Ectodermal cell (in vitro differentiated cells): ENCODE data around the gene CCDC88C.

Experiments used
- H3K27ac ChIP-seq: 2 replicates; pipeline ENCODE4 v1.7.0; 2013; ENCODE audit warnings: mild to moderate bottlenecking, low read depth, low read length; ENCODE audit not compliant: insufficient read depth, poor library complexity, severe bottlenecking
- H3K27me3 ChIP-seq: 2 replicates; pipeline ENCODE4 v1.7.0; 2013; ENCODE audit warnings: mild to moderate bottlenecking, low read length; ENCODE audit not compliant: insufficient read depth, control insufficient read depth, poor library complexity, severe bottlenecking
- H3K36me3 ChIP-seq: one replicate; pipeline ENCODE4 v1.7.0; 2013; ENCODE audit warnings: low read length; ENCODE audit not compliant: control insufficient read depth, insufficient read depth
- H3K4me1 ChIP-seq: one replicate; pipeline ENCODE4 v1.7.0; 2013; ENCODE audit warnings: low read length; ENCODE audit not compliant: control insufficient read depth, insufficient read depth
- H3K4me3 ChIP-seq: 2 replicates; pipeline ENCODE4 v1.7.0; 2013; ENCODE audit warnings: low read depth, low read length, control low read depth; ENCODE audit not compliant: insufficient read depth
- H3K9me3 ChIP-seq: 2 replicates; pipeline ENCODE4 v1.7.0; 2013; ENCODE audit warnings: mild to moderate bottlenecking, low read length, moderate library complexity; ENCODE audit not compliant: control insufficient read depth
- WGBS, 2 experiments: methylation state at CpG; one replicate each; pipeline ENCODE4 v1.1.7; 2013; ENCODE audit warnings: missing lambda C conversion rate in 2 of 2; 5-methylcytosine and 5-hydroxymethylcytosine counted together

CCDC88C gene

DNA sequence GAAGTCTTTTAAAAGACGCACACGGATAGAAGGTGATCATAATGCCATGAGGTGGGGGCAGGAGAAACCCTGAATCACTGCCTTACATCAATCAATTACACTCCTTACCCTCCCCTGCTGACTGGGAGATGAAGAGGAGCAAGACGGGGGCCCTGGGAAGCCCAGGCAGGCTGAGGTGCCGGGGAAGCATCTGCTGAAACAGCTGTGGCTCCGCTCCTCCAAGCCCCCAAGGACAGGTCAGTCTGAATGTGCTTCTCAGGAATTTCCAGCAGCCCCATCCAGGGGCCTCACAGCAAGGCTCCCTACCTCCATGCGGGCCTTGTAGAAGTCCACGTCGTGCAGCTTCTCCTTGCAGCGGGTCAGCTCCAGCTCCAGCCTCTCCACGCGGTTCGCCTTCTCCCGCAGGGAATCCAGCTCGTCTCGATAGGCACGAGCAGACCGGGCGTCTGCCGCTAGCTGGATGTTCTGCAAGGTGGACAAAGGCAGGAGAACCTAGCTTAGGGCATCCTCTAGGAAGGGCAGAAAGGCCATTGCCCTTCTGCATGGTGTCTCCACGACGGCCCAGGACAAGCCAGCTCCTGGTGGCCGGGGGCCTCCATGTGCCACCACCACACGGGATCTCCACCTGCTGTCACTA lies 79.8 kb downstream of the CCDC88C start:
- H3K4me1 ChIP-seq = no peaks in the 10 kb centered on the region
- peaks cover 3% of the 10 kb centered on the region for H3K36me3 ChIP-seq
- no peaks in the 10 kb centered on the region for H3K9me3 ChIP-seq
- H3K27ac ChIP-seq = no peak overlapping the region
- no peak overlapping the region for H3K4me3 ChIP-seq
- 96 to 97% methylated on average over 23 of the region's 23 CpGs for WGBS, 2 experiments
- no peaks in the 10 kb centered on the region for H3K27me3 ChIP-seq

DNA sequence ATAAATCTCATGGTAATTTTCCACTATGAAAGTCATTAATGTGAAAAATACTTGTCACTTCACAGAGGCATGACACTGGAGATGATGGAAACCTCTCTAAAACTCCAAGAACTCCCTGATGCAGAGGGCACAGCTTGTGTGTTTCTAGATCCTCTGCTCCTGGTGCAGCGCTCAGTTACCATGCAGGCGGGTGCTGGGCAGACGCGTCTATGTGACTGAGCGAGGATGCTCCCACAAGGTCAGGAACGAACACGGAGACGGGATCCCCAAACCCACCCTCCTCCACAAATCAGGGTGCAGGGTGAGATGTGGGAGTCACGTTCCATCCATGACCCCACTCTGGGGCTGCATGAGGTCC lies 81.5 kb downstream of the CCDC88C start:
- Histone ChIP-seq H3K36me3 (peaks cover 3% of the 10 kb centered on the region), H3K27ac (no peak overlapping the region), H3K4me3 (no peak overlapping the region), H3K4me1 (no peaks in the 10 kb centered on the region), H3K9me3 (no peaks in the 10 kb centered on the region), H3K27me3 (no peaks in the 10 kb centered on the region)
- 92 to 96% methylated on average over 9 of the region's 9 CpGs for WGBS, 2 experiments

DNA sequence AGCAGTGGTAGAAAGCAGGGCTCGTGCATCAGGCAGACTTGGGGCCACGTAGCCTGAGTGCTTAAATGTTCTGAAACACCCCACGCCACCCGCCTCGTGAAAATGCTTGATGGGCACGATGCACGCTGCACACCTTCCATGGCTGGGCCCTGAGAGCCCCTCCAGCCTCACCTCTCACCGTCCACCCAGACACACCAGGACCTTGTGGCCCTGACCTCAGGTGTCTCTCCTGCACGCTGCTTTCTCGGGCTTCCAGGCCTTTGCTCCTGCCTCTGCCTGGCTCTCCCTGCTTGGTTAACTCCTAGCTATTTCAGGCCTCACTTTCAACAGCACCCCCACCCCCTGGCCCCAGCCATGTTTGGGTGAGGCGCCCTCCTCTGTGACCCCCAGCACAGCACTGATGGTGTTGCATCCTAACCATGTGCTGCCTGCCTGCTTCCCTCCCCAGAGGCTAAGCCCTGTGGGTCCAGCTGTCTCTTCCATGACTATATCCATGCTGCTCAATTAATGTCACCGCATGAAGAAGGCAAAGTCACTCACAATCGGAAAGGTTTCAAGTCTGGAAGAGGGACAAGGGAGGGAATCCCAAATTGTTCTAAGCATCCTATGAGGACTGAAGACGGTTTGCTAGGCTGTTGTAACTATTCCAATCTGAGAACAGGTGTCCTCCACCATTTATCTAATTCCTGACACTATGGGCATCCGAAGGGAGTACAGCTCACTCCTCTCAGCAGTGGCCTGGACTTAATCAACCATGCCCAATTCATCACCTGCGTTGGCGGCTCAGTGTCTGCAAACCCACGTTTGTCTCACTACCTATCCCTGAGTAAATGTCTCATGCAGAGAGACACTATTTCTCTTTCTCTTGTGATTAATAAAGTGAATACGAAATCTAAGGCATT lies 82.2 kb downstream of the CCDC88C start:
- Histone ChIP-seq H3K4me3 (no peak overlapping the region), H3K27me3 (no peaks in the 10 kb centered on the region), H3K9me3 (no peaks in the 10 kb centered on the region), H3K36me3 (peaks cover 3% of the 10 kb centered on the region), H3K27ac (no peak overlapping the region), H3K4me1 (no peaks in the 10 kb centered on the region)
- WGBS, 2 experiments = 91 to 92% methylated on average over 18 to 19 of the region's 19 CpGs

DNA sequence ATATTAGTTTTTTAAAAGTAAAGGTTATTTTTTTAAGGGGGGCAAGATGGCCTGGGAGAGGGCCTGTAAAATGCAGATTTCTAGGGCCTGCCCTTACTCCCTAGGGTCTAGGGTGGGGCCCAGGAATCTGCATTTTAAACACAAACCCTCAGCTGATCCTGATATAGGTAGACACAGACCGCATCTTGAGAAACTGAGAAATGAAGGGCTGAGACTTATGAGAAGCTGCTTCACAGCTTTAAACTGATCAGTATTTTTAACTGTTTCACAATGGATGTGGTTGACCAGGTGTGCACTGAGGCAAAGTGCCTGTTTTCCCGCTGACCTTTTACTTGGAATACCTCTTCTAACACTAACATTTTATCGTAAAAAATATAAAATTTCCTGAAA lies 84.0 kb downstream of the CCDC88C start:
- Histone ChIP-seq H3K36me3 (no peaks in the 10 kb centered on the region), H3K27ac (no peak overlapping the region), H3K27me3 (no peaks in the 10 kb centered on the region), H3K4me1 (no peaks in the 10 kb centered on the region), H3K9me3 (no peaks in the 10 kb centered on the region), H3K4me3 (no peak overlapping the region)
- 97% methylated on average over 3 of the region's 3 CpGs for WGBS, 2 experiments

DNA sequence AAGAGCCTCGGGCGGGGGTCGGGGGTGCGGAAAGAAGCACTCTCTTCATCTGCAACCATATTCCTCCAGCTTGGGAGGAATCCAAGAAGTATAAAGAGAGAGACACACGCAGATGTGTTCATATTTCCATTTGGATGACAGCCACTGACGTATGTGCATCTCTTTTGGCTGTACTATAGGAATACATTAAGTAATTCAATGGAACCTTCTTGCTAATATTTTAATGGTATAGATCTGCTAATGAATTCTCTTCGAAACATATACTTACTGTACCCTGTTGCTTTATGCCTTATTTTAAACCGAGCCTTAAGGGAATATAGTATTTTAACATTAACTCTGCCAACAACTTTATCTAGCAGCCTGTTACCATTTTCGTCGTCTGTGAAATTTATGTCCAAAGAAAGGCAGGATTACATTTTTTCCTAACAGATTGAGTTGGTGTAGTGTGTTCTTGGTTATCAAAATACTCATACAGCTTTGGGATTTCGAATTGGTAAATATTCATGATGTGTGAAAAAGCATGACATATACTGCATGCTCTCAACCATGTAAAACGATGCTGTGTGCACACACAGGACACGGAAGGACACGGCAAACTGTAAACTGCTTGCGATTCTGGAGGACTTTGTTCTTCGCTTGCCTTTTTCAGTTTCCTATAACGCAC lies 84.5 kb downstream of the CCDC88C start:
- Histone ChIP-seq H3K36me3 (no peaks in the 10 kb centered on the region), H3K9me3 (no peaks in the 10 kb centered on the region), H3K27me3 (no peaks in the 10 kb centered on the region), H3K27ac (no peak overlapping the region), H3K4me1 (no peaks in the 10 kb centered on the region), H3K4me3 (no peak overlapping the region)
- WGBS, 2 experiments = 95 to 98% methylated on average over 16 to 17 of the region's 17 CpGs

DNA sequence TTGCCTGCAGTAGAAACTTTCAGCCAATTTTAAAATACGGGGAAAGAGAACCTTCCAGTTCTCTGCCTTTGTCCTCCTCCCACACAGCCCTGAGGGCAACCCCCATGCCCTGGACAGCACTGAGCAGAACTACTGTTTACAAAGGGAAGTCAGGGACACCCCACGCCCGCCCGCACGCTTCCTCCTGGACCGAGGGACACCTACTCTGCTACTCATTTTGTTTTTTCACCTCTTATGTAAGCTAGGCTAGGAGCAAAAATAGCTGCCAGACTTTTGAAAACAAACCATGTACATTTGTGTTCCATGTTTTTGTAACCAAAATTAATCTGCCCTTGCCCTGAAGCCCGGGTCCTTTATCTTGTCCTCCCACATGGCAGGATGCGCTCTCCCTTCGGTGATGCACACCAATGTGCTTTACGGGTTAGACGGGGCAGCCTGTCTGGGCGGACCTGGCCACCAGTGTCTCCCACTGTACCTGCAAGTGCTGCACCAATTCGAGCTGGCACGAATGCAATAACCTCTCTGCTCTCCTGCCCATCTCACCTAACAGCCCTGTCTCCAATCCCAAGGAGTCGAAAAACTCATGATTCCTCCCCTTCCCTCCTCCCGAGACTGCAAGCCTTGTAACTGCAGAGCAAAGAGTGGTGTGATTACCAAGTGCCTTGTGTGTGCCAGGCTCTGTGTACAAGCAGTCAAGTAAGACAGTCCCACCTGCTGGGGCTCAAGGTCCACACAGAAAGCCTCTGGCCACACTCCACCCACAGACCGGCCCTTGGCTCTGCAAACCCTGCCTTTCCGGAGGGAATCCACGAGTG lies 85.2 kb downstream of the CCDC88C start:
- WGBS, 2 experiments = 89 to 90% methylated on average over 19 of the region's 19 CpGs
- no peaks in the 10 kb centered on the region for H3K27me3 ChIP-seq
- no peaks in the 10 kb centered on the region for H3K36me3 ChIP-seq

DNA sequence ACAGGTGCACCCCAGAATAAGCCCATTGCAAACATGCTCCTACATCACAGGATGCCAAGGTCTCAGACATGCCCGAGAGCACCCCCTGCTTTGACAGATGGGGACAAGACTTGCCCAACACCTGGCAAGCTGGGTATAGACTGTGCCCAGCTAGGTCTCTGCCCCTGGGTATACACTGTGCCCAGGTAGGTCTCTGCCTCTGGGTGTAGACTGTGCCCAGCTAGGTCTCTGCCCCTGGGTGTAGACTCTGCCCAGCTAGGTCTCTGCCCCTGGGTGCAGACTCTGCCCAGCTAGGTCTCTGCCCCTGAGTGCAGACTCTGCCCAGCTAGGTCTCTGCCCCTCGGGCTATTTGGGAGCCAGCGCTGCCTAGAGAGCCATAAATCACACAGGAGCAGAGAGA lies 85.9 kb downstream of the CCDC88C start:
- no peak overlapping the region for H3K4me3 ChIP-seq
- H3K9me3 ChIP-seq = no peaks in the 10 kb centered on the region
- H3K27ac ChIP-seq = no peak overlapping the region
- peaks cover 3% of the 10 kb centered on the region for H3K36me3 ChIP-seq
- WGBS, 2 experiments = 91 to 95% methylated on average over 3 of the region's 3 CpGs
- no peaks in the 10 kb centered on the region for H3K27me3 ChIP-seq
- no peaks in the 10 kb centered on the region for H3K4me1 ChIP-seq

More for the DNA sequence above, 85.2 kb downstream of the CCDC88C start:
- Histone ChIP-seq H3K27ac (no peak overlapping the region), H3K4me3 (no peak overlapping the region), H3K9me3 (no peaks in the 10 kb centered on the region), H3K4me1 (no peaks in the 10 kb centered on the region)

DNA sequence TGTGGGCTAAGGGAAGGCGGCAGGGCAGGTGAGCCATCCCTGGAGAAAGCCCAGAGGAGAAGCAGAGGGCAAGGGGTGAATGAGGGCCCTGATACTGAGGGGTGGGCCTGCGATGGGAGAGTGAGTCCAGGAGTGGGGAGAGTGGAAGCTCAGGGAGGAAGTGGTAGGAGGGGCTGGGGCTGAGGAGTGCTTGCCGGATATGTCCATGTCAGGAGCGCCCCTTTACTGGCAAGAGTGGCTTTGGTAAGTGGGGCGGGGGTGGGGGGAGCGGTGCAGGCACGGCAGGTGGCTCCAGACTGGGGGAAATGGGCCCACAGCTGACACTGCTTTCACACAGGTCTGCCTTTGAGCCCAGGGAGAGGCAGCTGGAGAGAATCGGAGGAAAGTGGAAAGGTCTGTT lies 86.8 kb downstream of the CCDC88C start:
- H3K27me3 ChIP-seq = no peaks in the 10 kb centered on the region
- no peaks in the 10 kb centered on the region for H3K4me1 ChIP-seq
- H3K27ac ChIP-seq = no peak overlapping the region
- no peaks in the 10 kb centered on the region for H3K9me3 ChIP-seq
- no peak overlapping the region for H3K4me3 ChIP-seq
- WGBS, 2 experiments = 88 to 92% methylated on average over 8 of the region's 8 CpGs
- H3K36me3 ChIP-seq = peaks cover 3% of the 10 kb centered on the region

DNA sequence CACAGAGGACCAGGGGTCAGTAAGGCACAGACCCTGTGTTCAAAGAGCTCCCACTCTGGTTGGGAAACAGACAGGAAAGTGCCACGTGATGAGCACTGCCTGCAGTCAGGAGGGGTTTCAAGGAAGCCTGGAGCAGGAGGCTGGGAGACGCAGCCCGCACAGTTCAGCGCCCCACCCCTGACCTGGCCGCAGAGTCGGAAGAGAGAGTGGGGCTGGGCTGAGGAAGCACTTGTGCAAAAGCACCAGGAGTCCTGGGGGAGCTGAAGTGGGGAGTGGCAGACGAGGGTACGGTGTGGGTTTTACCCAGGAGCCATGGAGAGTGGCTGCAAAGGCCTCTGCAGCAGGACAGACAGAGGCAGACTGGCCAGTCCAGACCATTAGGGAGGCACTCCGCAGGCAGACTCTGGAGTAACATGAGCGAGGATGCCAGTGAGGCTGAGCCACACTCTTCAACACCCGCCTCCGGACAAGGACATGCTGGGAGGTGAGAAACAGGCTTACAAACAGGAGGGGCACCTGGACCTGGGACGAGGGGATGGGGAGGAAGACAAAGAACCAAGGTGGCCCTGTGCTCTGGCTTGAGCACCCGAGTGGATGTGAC lies 87.4 kb downstream of the CCDC88C start:
- no peaks in the 10 kb centered on the region for H3K9me3 ChIP-seq
- 86 to 88% methylated on average over 14 of the region's 14 CpGs for WGBS, 2 experiments

More for the DNA sequence above, 87.4 kb downstream of the CCDC88C start:
- Histone ChIP-seq H3K4me1 (no peaks in the 10 kb centered on the region), H3K4me3 (no peak overlapping the region), H3K27ac (no peak overlapping the region), H3K27me3 (no peaks in the 10 kb centered on the region), H3K36me3 (peaks cover 3% of the 10 kb centered on the region)
